Measurements from ENCODE around the gene H6PD. TPM values are rescaled to one million over a fixed set of nuclear protein-coding genes. Genes with fewer than 3 reads are reported as not detected.

Gene H6PD
- total RNA-seq, result 9.4 and 10.2 TPM in 2 replicates

GRCh38 chr1:9234223-9235095, at the start of gene H6PD:
Gene H6PD, plus strand, starts transcription at chr1:9234774. Its CDS starts 10,161 bp downstream, at chr1:9244935.

GRCh38 chr1:9292361-9293240, 58.0 kb downstream of the H6PD start, which contains the start of gene SPSB1:
Gene SPSB1, plus strand, starts transcription at chr1:9292894. Its CDS starts 62,998 bp downstream, at chr1:9355892.

Other genes starting within 250 kb of the H6PD start
- gene SLC2A7, start 208.4 kb upstream of the H6PD start, total RNA-seq, result not detected in 2 replicates
- not detected in 2 replicates for gene SLC2A5, start 165.1 kb upstream of the H6PD start, total RNA-seq
- 2.3 and 17.2 TPM in 2 replicates for gene GPR157, start 105.7 kb upstream of the H6PD start, total RNA-seq
- 7.1 and 27.9 TPM in 2 replicates for gene SPSB1, start 58.1 kb downstream of the H6PD start, total RNA-seq